GM23248 (cell line): ENCODE data around the gene GP2. TPM values are rescaled to one million over a fixed set of nuclear protein-coding genes. Genes with fewer than 3 reads are reported as not detected.
"Not testable (repeated sequence)": the region's sequence is repeated elsewhere in the genome, so short reads cannot be mapped to it uniquely, and the experiment has no call there.

ENCODE experiments used
- DNase-seq: peaks from one replicate; pipeline ENCODE4 v3.0.0-alpha.2; 2015
- H2AFZ ChIP-seq: fragments of 200-600 bp; sonication (generic); 2 replicates; pipeline ENCODE4 v1.6.1; 2016; ENCODE audit warnings: antibody characterized with exemption
- H3F3A ChIP-seq: fragments of 200-600 bp; sonication (generic); 2 replicates; pipeline ENCODE4 v1.6.1; 2016; ENCODE audit warnings: mild to moderate bottlenecking, antibody characterized with exemption, mixed run types; ENCODE audit not compliant: insufficient read depth
- H3K27ac ChIP-seq: fragments of 200-600 bp; sonication (generic); 2 replicates; pipeline ENCODE4 v1.5.1; 2016; ENCODE audit warnings: mild to moderate bottlenecking
- H3K27me3 ChIP-seq: fragments of 200-600 bp; sonication (generic); replicated peaks from 2 replicates; pipeline ENCODE4 v1.6.1; 2016; ENCODE audit warnings: mild to moderate bottlenecking; ENCODE audit not compliant: insufficient read depth
- H3K36me3 ChIP-seq: fragments of 200-600 bp; sonication (generic); 2 replicates; pipeline ENCODE4 v1.6.1; 2016; ENCODE audit warnings: low read depth, mild to moderate bottlenecking
- H3K4me1 ChIP-seq: fragments of 200-600 bp; sonication (generic); 2 replicates; pipeline ENCODE4 v1.6.1; 2016; ENCODE audit warnings: mild to moderate bottlenecking; ENCODE audit not compliant: insufficient read depth
- H3K4me2 ChIP-seq: fragments of 200-600 bp; sonication (generic); one replicate; pipeline ENCODE4 v1.6.1; 2016; ENCODE audit warnings: mild to moderate bottlenecking; ENCODE audit not compliant: unreplicated experiment
- H3K4me3 ChIP-seq: fragments of 200-600 bp; sonication (generic); 2 replicates; pipeline ENCODE4 v1.5.1; 2016; ENCODE audit warnings: mild to moderate bottlenecking
- H3K79me2 ChIP-seq: fragments of 200-600 bp; sonication (generic); 2 replicates; pipeline ENCODE4 v1.6.1; 2016; ENCODE audit warnings: mild to moderate bottlenecking; ENCODE audit not compliant: insufficient read depth
- H3K9ac ChIP-seq: fragments of 200-600 bp; sonication (generic); 2 replicates; pipeline ENCODE4 v1.6.1; 2016; ENCODE audit warnings: mild to moderate bottlenecking
- H3K9me2 ChIP-seq: fragments of 200-600 bp; sonication (generic); 2 replicates; pipeline ENCODE4 v1.6.1; 2016; ENCODE audit warnings: mixed run types, mild to moderate bottlenecking, moderate library complexity; ENCODE audit not compliant: insufficient read depth
- H3K9me3 ChIP-seq: fragments of 200-600 bp; sonication (generic); one replicate; pipeline ENCODE4 v1.6.1; 2017; ENCODE audit warnings: low read depth
- H4K20me1 ChIP-seq: fragments of 200-600 bp; sonication (generic); 2 replicates; pipeline ENCODE4 v1.6.0; 2016; ENCODE audit not compliant: insufficient read depth
- EZH2 ChIP-seq: fragments of 200-600 bp; sonication (generic); IDR thresholded peaks from 2 replicates; pipeline ENCODE4 v1.6.1; 2018; ENCODE audit warnings: antibody characterized with exemption, mild to moderate bottlenecking; ENCODE audit not compliant: insufficient read depth, poor library complexity, severe bottlenecking
- EZH2phosphoT487 ChIP-seq: fragments of 200-600 bp; sonication (generic); IDR thresholded peaks from 2 replicates; pipeline ENCODE4 v1.6.1; 2018; ENCODE audit warnings: antibody characterized with exemption, moderate library complexity, mild to moderate bottlenecking, low read depth; ENCODE audit not compliant: insufficient read depth
- WGBS, 2 experiments: methylation state at CpG; one replicate each; pipeline ENCODE4 v1.1.6; 2015 to 2017; ENCODE audit warnings: low lambda C conversion rate in 2 of 2, low coverage in 1 of 2; ENCODE audit errors: missing lambda C conversion rate in 2 of 2; 5-methylcytosine and 5-hydroxymethylcytosine counted together
- in situ Hi-C: fragments of 300-500 bp; cut with MboI; formaldehyde crosslinking; loops from 2 replicates; pipeline ENCODE4 v1.15.0; 2020
- polyA plus RNA-seq: library from polyadenylated mRNA; unstranded; fragments of >200 nt; fragmentation: Nextera tagmentation; extraction: Ambion mirVana; gene quantifications from 2 replicates; pipeline ENCODE4 v1.2.1, GENCODE V29; 2016
- total RNA-seq: library from RNA; depleted of rRNA; stranded (reverse); fragments of >200 nt; shearing (Covaris generic); gene quantifications from 2 replicates; pipeline ENCODE4 v1.2.3, GENCODE V29; 2014

Gene GP2
- total and polyA plus RNA-seq, 2 experiments from 2014 or later, result not detected

DNA sequence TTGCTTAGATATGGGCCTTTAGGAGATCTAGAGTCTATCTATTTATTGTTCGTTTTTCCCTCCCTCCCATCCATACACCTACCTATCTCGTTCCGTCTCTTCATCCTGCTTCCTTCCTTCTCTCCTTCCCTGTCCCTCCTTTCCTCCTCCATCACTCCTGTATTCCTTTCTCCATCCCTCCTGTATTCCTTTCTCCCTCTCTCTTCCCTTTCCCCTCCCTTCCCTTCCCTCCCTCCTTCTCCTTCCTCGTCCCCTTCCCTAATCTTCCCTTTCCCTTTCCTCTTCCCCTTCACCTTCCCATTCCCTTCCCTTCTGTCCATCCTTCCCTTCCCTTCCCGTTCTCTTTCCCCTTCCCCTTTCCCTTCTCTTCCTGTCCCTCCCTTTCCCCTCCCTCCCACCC, 10.6 kb downstream of the GP2 start:
- Histone ChIP-seq H3K9me2 (no peaks in the 10 kb centered on the region), H3K4me3 (no peak overlapping the region), H3K4me2 (no peak overlapping the region), H3K9ac (no peak overlapping the region), H3K4me1 (no peaks in the 10 kb centered on the region), H3K79me2 (no peaks in the 10 kb centered on the region), H3K27me3 (no peaks in the 10 kb centered on the region), H4K20me1 (no peaks in the 10 kb centered on the region), H3K9me3 (no peaks in the 10 kb centered on the region), H3K36me3 (no peaks in the 10 kb centered on the region), H3K27ac (no peak overlapping the region), H2AFZ (no peak overlapping the region), H3F3A (no peaks in the 10 kb centered on the region)
- 30 to 62% methylated on average over 4 to 5 of the region's 5 CpGs for WGBS, 2 experiments
- no peak for TF ChIP-seq EZH2
- no peak for TF ChIP-seq EZH2phosphoT487
- no peak for DNase-seq
- in situ Hi-C loops, result no loop called here

DNA sequence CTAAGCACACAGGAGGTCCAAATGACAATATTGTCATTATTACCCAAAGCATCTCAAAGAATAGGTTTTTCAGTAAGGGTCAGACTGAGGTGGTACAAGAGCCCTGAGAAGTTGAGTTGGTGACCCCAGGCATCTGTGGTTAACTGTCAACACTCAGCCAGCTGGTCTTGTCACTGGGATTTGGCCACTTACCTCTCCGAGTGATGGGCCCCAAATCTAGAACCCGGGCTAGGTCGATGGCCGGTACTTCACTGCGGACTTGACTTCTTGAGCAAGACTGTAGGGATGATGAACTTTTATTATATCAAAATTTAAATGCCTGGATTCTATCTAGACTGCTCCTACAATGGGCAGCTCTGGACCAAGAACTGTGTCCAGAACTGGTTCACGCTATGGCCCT, 11.5 kb downstream of the GP2 start:
- WGBS, 2 experiments, result 45 to 68% methylated on average over 6 of the region's 6 CpGs
- Histone ChIP-seq H3K9me2 (no peaks in the 10 kb centered on the region), H2AFZ (no peak overlapping the region), H3K4me2 (no peak overlapping the region), H4K20me1 (no peaks in the 10 kb centered on the region), H3K4me1 (no peaks in the 10 kb centered on the region), H3K36me3 (no peaks in the 10 kb centered on the region), H3K9ac (no peak overlapping the region), H3K27ac (no peak overlapping the region), H3K4me3 (no peak overlapping the region), H3K9me3 (no peaks in the 10 kb centered on the region), H3F3A (no peaks in the 10 kb centered on the region), H3K79me2 (no peaks in the 10 kb centered on the region), H3K27me3 (no peaks in the 10 kb centered on the region)
- no peak for TF ChIP-seq EZH2
- no peak for TF ChIP-seq EZH2phosphoT487
- in situ Hi-C loops, result no loop called here
- DNase-seq, result no peak

DNA sequence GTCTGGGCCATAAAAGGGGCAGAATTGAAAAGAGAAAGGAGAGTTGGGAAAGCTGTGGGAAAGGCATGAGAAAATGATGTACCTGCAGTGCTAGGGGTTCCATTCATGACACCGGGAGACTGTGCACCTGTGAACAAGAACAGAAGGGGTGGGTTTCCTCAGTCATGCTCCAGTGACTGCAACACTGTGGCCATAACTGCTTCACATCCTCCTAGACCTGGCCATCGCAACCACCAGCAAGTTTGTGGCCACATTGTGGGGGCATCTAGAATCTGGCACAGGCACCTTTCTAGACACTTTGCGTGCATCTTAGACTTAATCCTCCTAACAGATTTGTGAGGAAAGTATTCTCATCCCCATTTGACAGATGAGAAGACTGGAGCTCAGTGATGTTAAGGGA, 12.7 kb downstream of the GP2 start:
- WGBS, 2 experiments, result 25 to 35% methylated on average over 3 of the region's 3 CpGs
- no peaks in the 10 kb centered on the region for H3F3A ChIP-seq
- TF ChIP-seq EZH2 (no peak), EZH2phosphoT487 (no peak)

DNA sequence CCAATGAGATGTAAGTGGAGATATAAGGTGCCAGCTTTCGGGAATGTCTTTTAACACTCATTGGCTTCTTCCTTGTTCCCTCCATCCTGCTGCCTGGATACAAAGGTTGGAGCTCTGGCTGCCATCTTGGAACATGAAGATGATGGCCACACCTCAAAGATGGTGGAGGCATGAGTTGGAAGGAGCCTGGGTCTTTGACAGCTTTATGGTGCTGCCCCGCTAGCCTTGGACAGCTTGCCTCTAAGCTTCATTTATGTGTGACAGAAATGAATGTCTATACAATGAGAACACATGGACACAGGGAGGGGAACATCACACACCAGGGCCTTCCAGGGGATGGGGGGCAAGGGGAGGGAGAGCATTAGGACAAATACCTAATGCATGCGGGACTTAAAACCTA, 13.6 kb downstream of the GP2 start:
- 15 to 30% methylated on average over 3 of the region's 3 CpGs for WGBS, 2 experiments
- no peak for DNase-seq
- no peak overlapping the region for H3K27ac ChIP-seq

More for the DNA sequence above, 12.7 kb downstream of the GP2 start:
- H3K9ac ChIP-seq, result no peak overlapping the region
- H3K4me3 ChIP-seq, result no peak overlapping the region
- H3K4me2 ChIP-seq, result no peak overlapping the region
- no peak overlapping the region for H3K27ac ChIP-seq
- H3K27me3 ChIP-seq, result no peaks in the 10 kb centered on the region
- H2AFZ ChIP-seq, result no peak overlapping the region
- H3K9me3 ChIP-seq, result no peaks in the 10 kb centered on the region
- H3K79me2 ChIP-seq, result no peaks in the 10 kb centered on the region
- no peaks in the 10 kb centered on the region for H3K36me3 ChIP-seq
- no peaks in the 10 kb centered on the region for H3K4me1 ChIP-seq
- no peaks in the 10 kb centered on the region for H3K9me2 ChIP-seq
- in situ Hi-C loops, result no loop called here
- H4K20me1 ChIP-seq, result no peaks in the 10 kb centered on the region
- DNase-seq, result no peak

DNA sequence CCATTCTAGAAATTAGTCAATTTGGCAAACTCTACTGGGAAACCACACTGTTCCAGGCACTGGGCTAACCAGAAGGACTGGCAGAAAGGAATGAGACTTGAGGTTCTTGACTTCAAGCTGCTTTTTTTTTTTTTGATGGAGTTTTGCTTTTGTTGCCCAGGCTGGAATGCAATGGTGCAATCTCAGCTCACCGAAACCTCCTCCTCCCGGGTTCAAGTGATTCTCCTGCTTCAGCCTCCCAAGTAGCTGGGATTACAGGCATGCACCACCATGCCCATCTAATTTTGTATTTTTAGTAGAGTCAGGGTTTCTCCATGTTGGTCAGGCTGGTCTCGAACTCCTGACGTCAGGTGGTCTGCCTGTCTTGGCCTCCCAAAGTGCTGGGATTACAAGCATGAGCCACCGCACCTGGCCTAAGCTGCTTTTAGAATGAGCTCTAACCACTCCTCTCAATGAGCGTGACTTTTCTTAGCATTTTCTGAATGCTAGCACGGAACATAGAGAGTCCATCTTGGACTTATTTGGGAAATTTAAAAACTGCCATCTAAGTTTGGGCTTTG, 14.7 kb downstream of the GP2 start:
- H3K4me2 ChIP-seq, H4K20me1 ChIP-seq, H3K9me2 ChIP-seq, in situ Hi-C loops, H3K9me3 ChIP-seq, H3K4me3 ChIP-seq, H3K9ac ChIP-seq, H3K27ac ChIP-seq, H2AFZ ChIP-seq, H3K4me1 ChIP-seq, H3F3A ChIP-seq, H3K79me2 ChIP-seq, H3K36me3 ChIP-seq, H3K27me3 ChIP-seq, DNase-seq: not testable (repeated sequence)
- WGBS, 2 experiments, result 31 to 48% methylated on average over 7 of the region's 7 CpGs

More for the DNA sequence above, 13.6 kb downstream of the GP2 start:
- Histone ChIP-seq H3K4me2 (no peak overlapping the region), H3F3A (no peaks in the 10 kb centered on the region), H3K27me3 (no peaks in the 10 kb centered on the region), H4K20me1 (no peaks in the 10 kb centered on the region), H3K9me3 (no peaks in the 10 kb centered on the region), H3K9ac (no peak overlapping the region), H3K79me2 (no peaks in the 10 kb centered on the region), H3K36me3 (no peaks in the 10 kb centered on the region), H2AFZ (no peak overlapping the region), H3K4me3 (no peak overlapping the region), H3K4me1 (no peaks in the 10 kb centered on the region), H3K9me2 (no peaks in the 10 kb centered on the region)
- in situ Hi-C loops, result no loop called here
- no peak for TF ChIP-seq EZH2phosphoT487
- TF ChIP-seq EZH2, result no peak
